ENCODE measurements around the gene C10orf67.
A peak's percentile ranks its signal among the peaks of the same experiment; 100 is the strongest.

Gene C10orf67

DNA sequence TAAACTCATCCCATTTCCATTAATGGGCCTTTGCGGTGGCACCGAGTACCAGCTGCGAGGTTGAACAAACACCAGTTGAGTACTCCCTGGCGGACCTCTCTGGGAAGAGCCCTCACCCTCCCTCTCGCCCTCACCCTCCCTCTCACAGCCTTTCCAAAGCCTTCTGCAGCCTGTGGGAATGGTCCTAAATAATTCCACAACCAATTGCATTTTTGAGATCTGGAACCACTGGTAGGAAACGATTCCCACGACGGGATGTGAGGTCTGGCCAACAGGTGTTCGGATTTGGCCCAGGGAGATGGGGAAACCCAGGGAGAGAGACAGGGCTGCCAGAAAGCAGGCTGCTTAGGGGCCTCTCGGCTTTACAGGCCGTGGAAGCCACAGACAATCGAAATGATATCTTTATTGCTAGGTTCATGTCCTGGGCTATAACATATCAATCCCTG is 147.2 kb downstream of the C10orf67 start:
- DNase-seq (ENCODE audit: low spot score): no peak

DNA sequence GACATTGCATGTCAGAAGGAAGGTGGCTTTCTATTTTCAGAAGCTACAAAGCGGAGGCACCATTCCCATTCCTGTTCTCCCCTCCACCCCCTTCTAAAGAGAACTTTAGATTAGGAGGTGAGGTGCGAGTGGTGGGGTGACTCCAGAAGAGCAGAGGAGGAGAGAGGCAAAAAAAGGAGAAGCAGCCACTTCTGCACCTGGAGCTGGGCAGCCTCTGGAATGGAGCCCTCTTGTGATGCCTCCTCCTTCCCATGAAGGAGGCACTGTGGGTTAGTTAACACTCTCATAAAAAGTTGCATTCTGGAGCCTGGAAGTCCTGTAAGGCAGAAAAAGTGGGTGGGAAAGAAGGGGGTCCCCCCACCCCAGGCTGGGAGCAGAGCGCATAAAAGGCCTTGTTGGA is 147.7 kb downstream of the C10orf67 start:
- no peak for DNase-seq (ENCODE audit: low spot score)

DNA sequence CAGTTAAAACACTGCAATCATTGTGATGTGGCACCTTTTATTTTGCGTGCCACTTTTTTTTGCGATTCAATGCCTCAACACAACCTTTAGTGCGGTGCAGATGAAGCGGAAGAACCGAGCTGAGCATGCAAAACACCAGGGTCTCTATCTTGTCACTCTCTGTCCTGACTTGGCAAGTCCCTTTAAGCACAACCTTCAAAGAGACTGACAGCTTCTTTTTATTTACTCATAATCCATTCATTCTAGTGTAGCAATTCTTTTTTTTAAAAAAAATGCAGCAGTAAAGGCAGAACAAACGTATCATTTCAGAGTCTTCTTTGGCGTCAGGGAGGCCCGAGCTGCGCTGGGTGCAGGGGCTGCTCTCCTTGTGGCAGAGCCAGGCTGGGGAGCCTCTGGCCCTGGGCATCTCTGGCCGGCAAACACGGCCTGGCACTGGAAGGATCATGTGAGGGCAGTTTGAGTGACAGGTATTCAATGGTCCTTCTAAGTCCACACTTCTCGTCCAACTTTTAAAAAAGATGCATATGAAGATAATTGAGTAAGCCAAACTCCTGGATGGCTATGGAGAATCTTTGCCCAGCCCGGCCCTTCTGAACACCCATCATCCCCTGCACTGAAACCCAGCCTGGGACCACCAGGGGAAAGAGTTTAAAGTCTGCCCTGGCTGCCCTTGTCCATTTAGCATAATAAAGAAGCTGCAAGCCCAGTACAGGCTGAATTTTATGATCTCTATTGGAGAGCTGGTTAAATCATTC is 148.6 kb downstream of the C10orf67 start:
- no peak for DNase-seq (ENCODE audit: low spot score)

DNA sequence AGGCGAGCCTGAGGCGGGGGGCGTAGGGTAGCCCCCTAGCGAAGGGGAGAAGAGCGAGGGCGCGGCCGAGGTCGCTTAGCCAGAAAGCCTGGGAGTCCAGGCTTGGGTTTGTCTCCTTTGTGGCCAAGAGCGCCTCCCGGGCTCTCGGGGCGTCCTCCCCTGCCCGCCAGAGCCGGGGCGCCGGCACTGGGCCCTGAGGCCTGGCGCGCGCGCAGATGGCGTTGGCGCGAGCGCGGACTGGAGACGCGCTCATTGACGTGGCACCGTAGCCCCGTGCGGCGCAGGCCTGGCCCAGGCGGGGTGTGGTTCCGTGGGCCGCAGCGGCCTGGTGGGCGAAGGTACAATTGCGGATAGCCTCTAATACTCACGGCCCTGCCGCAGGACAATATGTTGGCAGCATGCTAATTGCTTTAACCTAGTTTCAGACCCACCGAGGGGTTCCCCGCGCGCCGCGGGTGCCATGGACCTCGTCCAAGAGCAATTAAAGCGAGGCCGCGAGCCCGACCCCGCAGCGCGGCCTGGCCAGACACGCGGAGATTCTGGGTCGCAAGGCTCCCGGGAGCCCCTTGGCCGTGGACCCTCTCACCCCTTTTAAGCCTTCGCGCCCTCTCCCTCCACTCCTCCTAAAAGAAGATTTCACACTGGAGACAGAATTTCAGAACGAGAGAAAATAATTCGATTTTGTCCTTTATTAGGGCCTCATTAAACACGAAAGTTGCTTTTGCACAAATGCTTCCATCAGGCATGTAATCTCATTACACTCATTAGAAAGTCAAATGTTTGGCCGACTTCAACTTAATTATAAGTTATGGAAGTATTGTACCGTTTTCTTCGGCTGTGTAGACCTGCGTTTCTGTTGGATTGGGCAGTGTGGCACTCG is 149.4 kb downstream of the C10orf67 start:
- DNase-seq (ENCODE audit: low spot score): no peak

DNA sequence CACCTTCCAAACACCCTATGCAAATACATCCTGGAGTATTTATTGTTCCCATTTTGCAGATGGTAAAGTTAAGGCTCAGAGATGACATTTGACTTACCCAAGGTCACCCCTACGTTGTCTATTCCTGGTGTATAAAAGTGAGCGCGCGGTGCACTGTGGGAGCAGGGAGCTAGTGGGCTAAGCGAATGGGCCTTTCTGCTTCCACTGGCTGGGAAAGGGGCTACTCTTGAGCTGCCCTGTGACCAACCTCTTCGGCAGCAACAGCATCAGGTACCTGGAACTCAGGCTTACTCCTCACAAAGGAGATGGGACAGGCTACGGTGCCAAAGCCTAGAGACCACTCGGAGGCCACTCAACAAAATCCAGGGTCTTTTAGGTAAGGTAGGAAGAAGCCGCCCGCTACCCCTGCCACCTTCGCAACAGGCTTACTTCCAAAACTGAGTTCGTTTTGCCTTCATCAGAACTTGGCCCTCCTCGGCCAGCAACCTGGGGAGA is 150.1 kb downstream of the C10orf67 start:
- DNase-seq (ENCODE audit: low spot score): no peak

DNA sequence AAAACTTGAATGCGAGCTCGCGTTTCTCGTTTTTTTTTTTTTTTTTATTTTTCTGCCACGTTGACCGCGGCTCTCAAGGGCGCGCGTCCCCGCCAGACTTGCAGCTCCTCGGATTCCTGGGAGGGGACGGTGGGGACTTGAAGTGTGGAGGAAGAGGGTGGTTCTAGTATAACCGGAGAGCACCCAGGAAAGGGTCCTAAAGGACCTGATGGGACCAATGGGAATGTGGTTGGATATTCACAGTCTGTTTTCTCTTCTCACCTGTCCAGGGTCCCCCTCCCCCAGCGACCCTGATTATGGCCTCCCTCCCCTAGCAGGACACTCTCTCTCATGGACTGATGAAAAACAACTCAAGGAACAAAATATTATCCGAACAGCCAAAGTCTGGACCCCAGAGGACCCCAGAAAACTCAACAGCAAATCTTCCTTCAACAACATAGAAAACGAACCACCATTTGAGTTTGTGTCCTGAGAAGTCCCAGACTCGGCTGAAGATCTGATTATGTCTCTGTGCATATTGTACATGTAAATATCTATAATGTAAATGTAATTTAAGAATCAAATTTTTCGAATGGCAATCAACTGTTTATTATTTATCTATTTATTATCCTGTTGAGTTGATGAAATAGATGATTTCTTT is 151.0 kb downstream of the C10orf67 start:
- no peak for DNase-seq (ENCODE audit: low spot score)

DNA sequence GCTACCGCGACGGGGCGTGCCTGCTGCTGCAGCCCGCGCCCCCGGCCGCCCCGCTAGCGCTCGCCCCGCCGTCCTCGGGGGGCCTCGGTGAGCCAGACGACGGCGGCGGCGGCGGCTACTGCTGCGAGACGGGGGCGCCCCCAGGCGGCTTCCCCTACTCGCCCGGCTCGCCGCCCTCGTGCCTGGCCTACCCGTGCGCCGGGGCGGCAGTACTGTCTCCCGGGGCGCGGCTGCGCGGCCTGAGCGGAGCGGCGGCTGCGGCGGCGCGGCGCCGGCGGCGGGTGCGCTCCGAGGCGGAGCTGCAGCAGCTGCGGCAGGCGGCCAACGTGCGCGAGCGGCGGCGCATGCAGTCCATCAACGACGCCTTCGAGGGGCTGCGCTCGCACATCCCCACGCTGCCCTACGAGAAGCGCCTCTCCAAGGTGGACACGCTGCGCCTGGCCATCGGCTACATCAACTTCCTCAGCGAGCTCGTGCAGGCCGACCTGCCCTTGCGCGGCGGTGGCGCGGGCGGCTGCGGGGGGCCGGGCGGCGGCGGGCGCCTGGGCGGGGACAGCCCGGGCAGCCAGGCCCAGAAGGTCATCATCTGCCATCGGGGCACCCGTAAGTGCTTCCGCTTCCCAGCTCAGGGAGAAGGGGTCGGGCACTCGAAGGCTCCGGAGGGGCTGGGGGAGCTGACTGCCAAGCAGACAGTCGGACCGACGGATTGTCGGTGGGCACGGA is 151.7 kb downstream of the C10orf67 start:
- peak; percentile 7 for DNase-seq (ENCODE audit: low spot score)

DNA sequence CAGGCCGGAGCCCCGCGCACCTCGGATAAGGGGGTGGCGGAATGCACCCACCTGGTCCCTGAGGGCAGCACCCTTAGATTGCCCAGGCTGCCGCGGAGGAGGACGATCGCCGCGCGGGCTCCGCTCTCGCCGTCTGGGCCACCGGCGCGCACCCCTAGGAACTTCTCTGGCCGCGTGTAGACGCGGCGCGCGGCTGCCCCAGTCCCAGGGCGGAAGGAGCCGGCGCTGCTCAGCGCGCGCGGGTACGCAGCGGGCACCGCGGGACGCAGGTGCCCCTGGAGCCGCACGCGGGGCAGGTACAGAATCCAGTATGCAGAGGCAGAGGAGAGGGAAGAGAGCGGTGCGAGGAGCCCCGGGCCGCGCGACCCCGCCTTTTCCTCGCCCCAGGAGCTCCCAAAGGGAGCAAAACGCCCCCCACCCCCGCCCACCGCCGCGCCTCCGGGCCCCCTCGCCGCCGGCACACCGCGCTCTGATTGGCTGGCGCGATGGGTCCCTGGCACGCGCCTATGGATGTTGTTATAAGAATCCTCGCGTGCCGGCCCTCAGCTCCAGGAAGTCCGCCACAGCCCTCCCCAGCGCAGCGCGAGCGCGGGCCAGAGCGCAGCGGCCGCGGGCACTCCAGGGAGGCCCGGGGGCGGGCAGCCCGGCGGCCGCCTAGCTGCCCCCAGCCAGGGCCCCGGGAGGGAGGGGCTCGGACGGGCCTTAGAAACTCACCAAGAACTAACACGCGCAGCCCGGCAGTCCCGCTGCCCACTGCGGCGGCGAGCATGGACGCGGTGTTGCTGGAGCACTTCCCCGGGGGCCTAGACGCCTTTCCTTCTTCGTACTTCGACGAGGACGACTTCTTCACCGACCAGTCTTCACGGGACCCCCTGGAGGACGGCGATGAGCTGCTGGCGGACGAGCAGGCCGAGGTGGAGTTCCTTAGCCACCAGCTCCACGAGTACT is 152.6 kb downstream of the C10orf67 start, which contains the start of gene PTF1A:
TSS of gene PTF1A (plus strand) at position 549 of the 948 bp plus-strand sequence. CDS start at position 768, 219 bp downstream.
- no peak for DNase-seq (ENCODE audit: low spot score)

DNA sequence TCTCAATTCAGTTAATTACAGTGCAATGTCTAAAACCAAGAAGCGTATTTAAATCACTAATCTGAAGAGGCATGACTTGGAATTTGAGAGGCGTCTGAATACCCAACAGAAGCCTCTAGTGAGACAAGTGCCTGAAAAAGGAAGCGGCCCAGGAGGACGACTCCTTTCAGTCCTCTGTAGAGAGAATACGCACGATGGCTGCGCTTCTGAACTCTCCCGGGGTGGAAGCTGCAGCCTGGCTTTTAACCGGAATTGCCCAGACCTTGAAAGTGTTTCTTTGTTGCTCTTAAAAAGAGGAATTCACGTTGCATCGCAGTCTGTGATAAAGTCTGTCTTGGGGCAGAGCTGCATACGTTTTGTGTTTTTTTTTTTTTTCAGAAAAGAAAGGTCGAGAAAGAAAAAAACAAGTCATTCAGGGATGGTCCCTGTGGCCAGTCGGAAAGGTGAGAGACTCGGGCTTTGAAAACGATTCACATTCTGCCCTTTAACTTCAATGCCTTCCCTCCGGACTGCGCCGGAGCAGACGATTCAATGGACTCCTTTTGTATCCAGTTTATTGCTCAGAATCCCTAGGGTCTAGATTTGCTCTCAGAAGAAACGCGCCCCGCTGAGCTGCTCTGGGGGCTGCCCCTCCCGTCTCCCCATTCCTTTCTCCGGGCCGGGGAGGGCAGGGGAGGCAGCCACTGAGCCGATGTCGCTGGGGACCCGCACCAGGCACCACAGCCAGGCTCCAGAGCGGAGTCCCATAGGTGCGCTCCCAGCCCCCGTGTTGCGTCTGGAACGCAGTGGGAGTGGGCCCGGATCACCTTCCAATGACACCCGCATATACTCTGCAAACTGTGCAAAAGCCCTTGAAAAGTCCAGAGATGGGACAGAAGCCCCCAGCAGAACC is 153.5 kb downstream of the C10orf67 start:
- DNase-seq (ENCODE audit: low spot score): no peak

DNA sequence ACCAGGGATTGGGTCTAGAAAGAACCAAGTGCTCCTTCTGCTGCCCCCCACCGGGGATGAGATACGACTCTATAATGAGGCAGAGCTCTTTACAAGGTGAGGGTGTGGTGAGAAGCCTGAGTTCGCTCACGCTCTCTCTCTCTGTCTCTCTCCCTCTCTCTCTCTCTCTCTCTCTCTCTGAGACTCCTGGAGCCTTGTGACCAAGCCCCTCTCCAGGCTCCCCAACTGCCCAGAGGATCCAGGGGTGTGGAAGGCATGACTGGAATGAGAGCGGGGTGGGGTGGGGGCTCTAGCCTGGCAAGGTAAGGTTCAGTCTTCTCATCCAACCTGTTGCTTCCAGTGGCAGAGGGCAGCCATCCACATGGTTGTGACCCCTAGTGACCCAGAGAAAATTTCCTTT is 155.6 kb downstream of the C10orf67 start:
- no peak for DNase-seq (ENCODE audit: low spot score)

DNA sequence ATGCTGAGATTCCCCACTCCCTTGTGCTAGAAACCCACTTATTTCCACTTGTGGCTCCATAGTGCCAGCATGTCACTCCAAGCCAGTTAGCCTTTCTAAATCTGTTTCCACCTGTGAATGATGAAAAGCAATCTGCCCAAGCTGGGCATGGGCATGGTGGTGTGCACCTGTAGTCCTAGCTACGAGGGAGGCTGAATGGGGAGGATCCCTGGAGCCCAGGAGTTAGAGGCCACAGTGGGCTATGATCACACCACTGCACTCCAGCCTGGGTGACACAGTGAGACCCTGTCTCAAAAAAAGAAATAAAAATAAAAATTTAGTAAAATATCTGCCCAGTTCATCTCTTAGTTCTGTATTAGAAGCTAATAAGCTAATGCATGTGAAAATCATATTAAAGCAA is 157.4 kb downstream of the C10orf67 start:
- no peak for DNase-seq (ENCODE audit: low spot score)

DNA sequence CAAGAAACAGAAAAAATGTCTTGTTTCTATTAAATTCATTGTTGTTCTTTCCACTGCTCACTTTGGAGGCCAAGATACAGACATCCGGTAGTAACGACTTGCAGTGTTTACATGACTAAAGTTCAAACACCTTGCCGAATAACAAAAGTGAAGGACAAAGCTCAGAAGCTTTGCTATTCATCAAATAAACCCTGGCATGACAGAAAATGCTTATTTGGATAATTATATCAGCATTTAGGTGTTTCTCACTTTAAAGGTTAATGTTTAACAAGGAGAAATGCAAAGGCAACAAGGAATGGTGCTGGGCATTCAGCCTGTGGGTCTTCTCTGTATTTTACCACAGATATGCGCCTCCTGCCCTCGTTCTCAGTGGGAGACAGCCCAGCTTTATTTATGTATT is 157.9 kb downstream of the C10orf67 start:
- DNase-seq (ENCODE audit: low spot score): no peak

DNA sequence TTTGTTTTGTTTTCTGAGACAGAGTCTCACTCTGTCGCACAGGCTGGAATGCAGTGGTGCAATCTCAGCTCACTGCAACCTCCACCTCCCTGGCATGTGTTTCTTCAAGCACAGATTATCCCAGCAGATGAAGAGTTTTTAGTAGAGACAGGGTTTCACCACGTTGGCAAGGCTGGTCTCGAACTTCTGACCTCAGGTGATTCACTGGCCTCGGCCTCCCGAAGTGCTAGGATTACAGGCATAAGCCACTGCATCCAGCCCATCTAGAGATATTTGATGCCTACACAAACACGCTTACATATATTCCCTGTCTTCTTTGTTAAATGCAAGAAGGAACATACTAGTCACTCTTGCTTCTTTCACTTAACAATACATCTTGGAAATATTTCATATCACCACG is 158.4 kb downstream of the C10orf67 start:
- DNase-seq (ENCODE audit: low spot score): no peak

DNA sequence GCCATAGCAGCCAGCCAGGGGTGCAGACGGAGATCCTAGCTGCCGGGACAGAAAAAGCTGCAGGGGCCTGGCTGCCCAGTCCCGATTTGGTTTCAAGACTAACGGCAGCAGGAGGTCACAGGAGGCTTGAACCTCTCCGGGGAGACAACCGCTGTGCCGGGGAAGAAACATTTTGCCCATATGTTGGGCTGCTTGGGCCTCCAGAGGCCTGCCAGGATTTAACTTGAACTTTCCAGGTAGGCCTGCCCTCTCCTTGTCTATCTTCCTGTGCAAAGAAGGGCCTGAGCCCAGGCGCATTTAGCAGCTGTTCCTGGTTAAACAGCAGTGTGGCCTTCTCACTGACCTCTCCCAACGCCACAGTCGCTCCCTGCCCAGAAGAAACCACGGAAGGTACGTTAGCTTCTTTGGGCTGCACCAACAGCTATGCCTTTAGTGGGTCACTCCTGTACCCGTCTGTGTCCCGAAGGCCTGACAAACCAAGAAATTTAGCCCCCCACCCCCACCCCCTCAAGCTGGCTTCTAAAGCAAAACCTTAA is 169.6 kb downstream of the C10orf67 start:
- no peak for DNase-seq (ENCODE audit: low spot score)

DNA sequence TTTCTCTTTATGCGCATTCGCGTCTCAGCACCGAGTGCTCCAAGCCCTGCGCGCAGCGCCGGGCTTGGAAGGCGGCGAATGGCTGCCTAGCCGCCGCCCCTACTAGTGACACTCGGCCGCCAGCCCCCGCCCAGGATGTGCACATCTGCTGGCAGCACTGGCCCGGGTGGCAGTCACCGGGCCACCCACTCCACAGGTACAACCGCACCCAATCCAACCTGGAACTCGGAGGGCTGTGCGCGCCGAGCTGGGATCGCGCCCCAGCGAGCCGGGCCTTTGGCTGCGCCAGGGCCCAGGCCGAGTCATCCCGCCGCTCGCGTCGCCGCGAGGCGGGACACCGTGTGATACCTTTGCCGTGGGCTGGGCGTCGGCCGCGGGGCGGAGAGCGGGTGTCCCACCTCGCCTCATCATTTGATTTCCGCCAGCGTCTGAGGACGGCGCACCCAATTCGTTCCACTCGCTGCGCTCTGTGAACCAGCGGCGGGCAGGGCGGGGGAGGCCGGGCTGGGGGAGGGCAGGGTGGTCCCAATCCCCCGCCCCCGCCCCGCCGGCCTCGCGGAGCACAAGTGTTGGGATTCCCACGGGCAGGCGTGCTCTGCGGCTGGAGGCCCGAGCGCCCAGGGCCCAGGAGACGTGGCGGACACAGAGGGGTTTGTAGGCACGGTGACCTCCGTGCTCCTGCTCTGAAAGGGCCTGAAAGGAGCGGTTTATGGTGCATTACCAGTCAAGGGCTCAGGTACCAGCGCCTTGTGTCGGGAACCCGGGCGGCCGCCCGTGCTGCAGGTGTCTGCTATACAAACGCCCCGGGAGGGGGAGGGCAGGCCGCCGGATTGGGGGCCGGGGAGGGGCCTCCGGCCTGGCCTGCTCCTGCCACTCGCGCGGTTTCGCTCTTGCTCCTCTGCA is 170.3 kb downstream of the C10orf67 start:
- DNase-seq (ENCODE audit: low spot score): no peak

DNA sequence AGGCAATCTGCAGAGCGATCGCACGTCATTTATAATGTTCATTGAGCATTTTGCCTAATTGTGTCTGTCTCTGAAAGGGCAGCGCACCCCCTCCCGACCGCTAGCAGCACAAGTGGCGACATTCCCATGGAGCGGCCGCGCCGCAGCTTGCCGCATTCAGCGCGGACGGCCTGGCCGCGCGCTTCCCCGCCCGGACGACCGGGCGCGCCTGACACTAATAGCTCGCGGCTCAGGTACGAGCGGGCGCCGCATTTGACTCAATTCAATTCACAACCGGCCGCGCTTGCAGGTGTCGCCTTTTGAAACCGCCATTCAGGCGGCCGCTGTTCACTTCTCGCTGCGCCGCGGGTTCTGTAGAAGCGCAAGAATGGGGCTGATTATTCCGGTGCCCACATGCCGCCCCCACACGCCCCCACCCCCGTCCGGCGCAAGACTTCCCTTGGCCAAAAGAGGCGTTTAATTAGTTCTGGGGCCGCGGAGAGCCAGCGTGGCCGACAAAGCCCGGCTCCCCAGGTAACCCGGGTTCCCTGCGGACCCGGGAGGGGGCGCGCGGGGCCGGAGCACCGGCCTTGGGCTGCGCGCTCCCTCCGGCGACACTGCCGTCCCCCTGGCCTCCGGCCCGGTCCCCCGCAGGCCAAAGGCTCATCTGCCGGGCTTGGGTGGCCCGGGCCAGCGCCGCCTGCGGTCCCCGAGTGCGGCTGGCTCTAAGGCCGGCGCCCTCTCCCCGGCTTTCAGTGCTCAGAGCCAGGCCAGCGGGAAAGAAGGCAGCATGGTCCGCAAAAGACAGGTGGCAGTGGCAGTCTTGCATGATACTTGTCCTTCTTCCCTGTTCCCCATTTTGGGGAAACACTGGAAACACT is 171.2 kb downstream of the C10orf67 start:
- DNase-seq (ENCODE audit: low spot score): no peak
